GM21786 (cell line): ENCODE data around the gene TMEM125.

Source experiments
- ATAC-seq: cut with Tn5 transposase; IDR thresholded peaks from one replicate; pipeline ENCODE4 v1.9.1; 2021; ENCODE audit not compliant: unreplicated experiment

TMEM125 gene

GRCh38 chr1:43307458-43308158 is 37.8 kb downstream of the TMEM125 start:
- ATAC-seq: no peak

- no peak for ATAC-seq
These were observed 39.0 kb downstream of the TMEM125 start for GRCh38 chr1:43308635-43309404.

- no peak for ATAC-seq
These were observed 39.7 kb downstream of the TMEM125 start for GRCh38 chr1:43309405-43310025.

- ATAC-seq: no peak
These were observed 41.7 kb downstream of the TMEM125 start for GRCh38 chr1:43311521-43311920.

GRCh38 chr1:43312212-43312623 is 42.4 kb downstream of the TMEM125 start:
- ATAC-seq: no peak

GRCh38 chr1:43312663-43313515 is 43.1 kb downstream of the TMEM125 start:
- no peak for ATAC-seq

- ATAC-seq: no peak
These were observed 44.0 kb downstream of the TMEM125 start for GRCh38 chr1:43313771-43314170.

- no peak for ATAC-seq
These were observed 44.5 kb downstream of the TMEM125 start for GRCh38 chr1:43314233-43314632.

GRCh38 chr1:43315481-43315880 is 45.7 kb downstream of the TMEM125 start:
- no peak for ATAC-seq

GRCh38 chr1:43315963-43316737 is 46.4 kb downstream of the TMEM125 start:
- no peak for ATAC-seq

- ATAC-seq: no peak
These were observed 47.1 kb downstream of the TMEM125 start for GRCh38 chr1:43316738-43317520.

- ATAC-seq: no peak
These were observed 48.2 kb downstream of the TMEM125 start for GRCh38 chr1:43317817-43318471.

GRCh38 chr1:43318831-43319230 is 49.0 kb downstream of the TMEM125 start:
- ATAC-seq: no peak

GRCh38 chr1:43319288-43319687 is 49.5 kb downstream of the TMEM125 start:
- no peak for ATAC-seq

- no peak for ATAC-seq
These were observed 50.0 kb downstream of the TMEM125 start for GRCh38 chr1:43319766-43320165.

GRCh38 chr1:43321331-43321891 is 51.6 kb downstream of the TMEM125 start:
- no peak for ATAC-seq

- no peak for ATAC-seq
These were observed 52.7 kb downstream of the TMEM125 start for GRCh38 chr1:43322506-43322905.
